ENCODE results near the gene KIF15.
A peak's percentile ranks its signal among the peaks of the same experiment; 100 is the strongest.
"Not testable (repeated sequence)": the region's sequence is repeated elsewhere in the genome, so short reads cannot be mapped to it uniquely, and the experiment has no call there.

KIF15 gene

DNA sequence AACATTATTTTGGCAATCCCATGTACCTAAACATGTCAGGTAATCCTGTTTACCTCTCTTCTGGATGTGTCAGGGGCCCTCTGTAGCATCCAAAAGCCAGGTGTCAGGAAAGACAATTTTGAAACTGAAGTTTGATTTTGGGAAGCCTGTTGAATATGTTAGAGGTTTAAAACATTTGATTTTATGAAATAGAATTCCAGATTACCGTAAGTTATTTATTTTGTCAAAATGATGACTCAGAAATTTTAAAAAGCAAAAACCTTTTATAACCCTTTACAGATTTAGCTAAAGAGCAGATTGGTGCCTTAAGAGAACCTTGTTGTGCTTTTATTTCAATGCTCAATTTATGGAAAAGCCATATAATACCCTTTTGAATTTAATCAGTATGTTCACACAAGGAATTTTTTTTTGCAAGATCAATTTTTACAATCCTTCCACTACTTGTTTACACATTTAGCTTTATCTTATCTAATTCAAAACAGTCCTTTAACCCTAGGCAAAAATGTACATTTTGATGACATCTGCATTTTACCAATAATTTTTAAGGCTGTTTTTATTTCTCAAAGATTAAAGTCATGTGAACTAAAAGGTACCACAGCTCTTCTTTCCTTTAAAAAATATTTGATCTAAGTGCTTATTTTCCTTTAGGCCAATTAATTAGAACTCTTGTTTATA lies 10.0 kb downstream of the KIF15 start:
- Histone ChIP-seq H3K4me1 (ENCODE audit: insufficient read depth, low read length) (no peaks in the 10 kb centered on the region), H3K9me3 (ENCODE audit: insufficient read depth, low read depth, low read length) (peaks cover 55% of the 10 kb centered on the region), H3K9ac (ENCODE audit: low read depth, low read length) (no peak overlapping the region), H3K36me3 (ENCODE audit: insufficient read depth, low read depth, low read length) (peaks cover 83% of the 10 kb centered on the region), H3K27me3 (ENCODE audit: insufficient read depth, low read length) (no peaks in the 10 kb centered on the region), H3K4me3 (ENCODE audit: low read length) (0 out of 2 replicates have a peak overlapping the region, but pooled peaks have one; percentile 11), H3K27ac (ENCODE audit: low read length) (no peak overlapping the region)

DNA sequence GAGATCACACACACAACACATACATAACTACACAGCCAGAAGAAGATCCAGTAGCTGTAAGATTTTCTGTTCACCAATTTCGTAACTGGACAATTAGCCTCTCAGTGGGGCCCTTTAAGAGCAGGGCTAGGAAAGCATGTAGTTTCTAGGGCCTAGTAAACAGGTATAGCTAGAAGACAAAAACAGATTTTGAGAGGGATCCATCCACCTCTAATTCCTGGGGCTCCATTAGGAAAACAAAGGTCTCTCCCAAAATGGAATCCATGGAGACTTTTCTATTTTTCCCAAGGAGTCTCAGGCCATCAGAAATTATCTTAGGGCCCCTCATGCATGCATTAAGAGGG lies 10.5 kb downstream of the KIF15 start:
- Histone ChIP-seq H3K27me3 (ENCODE audit: insufficient read depth, low read length) (no peaks in the 10 kb centered on the region), H3K27ac (ENCODE audit: low read length) (no peak overlapping the region), H3K36me3 (ENCODE audit: insufficient read depth, low read depth, low read length) (peaks cover 86% of the 10 kb centered on the region), H3K4me3 (ENCODE audit: low read length) (0 out of 2 replicates have a peak overlapping the region, but pooled peaks have one; percentile 11), H3K9ac (ENCODE audit: low read depth, low read length) (no peak overlapping the region), H3K9me3 (ENCODE audit: insufficient read depth, low read depth, low read length) (peaks cover 53% of the 10 kb centered on the region), H3K4me1 (ENCODE audit: insufficient read depth, low read length) (no peaks in the 10 kb centered on the region)

GRCh38 chr3:44782891-44783290 lies 21.3 kb downstream of the KIF15 start:
- Histone ChIP-seq H3K27ac (ENCODE audit: low read length) (no peak overlapping the region), H3K9me3 (ENCODE audit: insufficient read depth, low read depth, low read length) (no peaks in the 10 kb centered on the region), H3K4me1 (ENCODE audit: insufficient read depth, low read length) (no peaks in the 10 kb centered on the region), H3K27me3 (ENCODE audit: insufficient read depth, low read length) (no peaks in the 10 kb centered on the region), H3K4me3 (ENCODE audit: low read length) (no peak overlapping the region), H3K36me3 (ENCODE audit: insufficient read depth, low read depth, low read length) (peaks cover 85% of the 10 kb centered on the region), H3K9ac (ENCODE audit: low read depth, low read length) (no peak overlapping the region)

DNA sequence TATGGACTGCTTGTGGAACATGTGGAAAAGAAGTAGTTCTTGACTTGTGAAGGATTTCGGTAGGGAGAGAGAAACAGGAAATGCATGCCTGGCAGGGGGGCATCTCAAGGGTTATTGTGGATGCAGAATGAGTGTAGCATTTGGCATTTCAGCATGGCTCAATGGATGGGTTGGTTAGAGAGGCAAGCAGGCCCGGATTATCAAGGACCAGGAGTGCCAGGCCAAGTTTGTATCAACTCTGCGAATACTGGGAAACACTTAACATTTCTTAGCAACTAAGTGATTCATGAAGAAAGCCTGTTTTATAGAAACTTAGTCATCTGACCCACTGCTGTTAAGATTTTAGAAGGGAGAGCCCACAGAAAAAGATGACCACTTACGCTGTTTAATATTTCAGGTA lies 33.6 kb downstream of the KIF15 start:
- Histone ChIP-seq H3K9ac (ENCODE audit: low read depth, low read length) (no peak overlapping the region), H3K36me3 (ENCODE audit: insufficient read depth, low read depth, low read length) (peaks cover 82% of the 10 kb centered on the region), H3K9me3 (ENCODE audit: insufficient read depth, low read depth, low read length) (no peaks in the 10 kb centered on the region), H3K4me1 (ENCODE audit: insufficient read depth, low read length) (no peaks in the 10 kb centered on the region), H3K4me3 (ENCODE audit: low read length) (no peak overlapping the region), H3K27ac (ENCODE audit: low read length) (no peak overlapping the region), H3K27me3 (ENCODE audit: insufficient read depth, low read length) (no peaks in the 10 kb centered on the region)

GRCh38 chr3:44802011-44802410 lies 40.4 kb downstream of the KIF15 start:
- H3K4me1 ChIP-seq (ENCODE audit: insufficient read depth, low read length): no peaks in the 10 kb centered on the region
- no peak overlapping the region for H3K9ac ChIP-seq (ENCODE audit: low read depth, low read length)
- no peak overlapping the region for H3K4me3 ChIP-seq (ENCODE audit: low read length)
- peaks cover 89% of the 10 kb centered on the region for H3K36me3 ChIP-seq (ENCODE audit: insufficient read depth, low read depth, low read length)
- no peak overlapping the region for H3K27ac ChIP-seq (ENCODE audit: low read length)
- H3K9me3 ChIP-seq (ENCODE audit: insufficient read depth, low read depth, low read length): no peaks in the 10 kb centered on the region
- no peaks in the 10 kb centered on the region for H3K27me3 ChIP-seq (ENCODE audit: insufficient read depth, low read length)

GRCh38 chr3:44803298-44803697 lies 41.7 kb downstream of the KIF15 start:
- H3K4me3 ChIP-seq (ENCODE audit: low read length): no peak overlapping the region
- peaks cover 82% of the 10 kb centered on the region for H3K36me3 ChIP-seq (ENCODE audit: insufficient read depth, low read depth, low read length)
- no peaks in the 10 kb centered on the region for H3K4me1 ChIP-seq (ENCODE audit: insufficient read depth, low read length)
- no peaks in the 10 kb centered on the region for H3K27me3 ChIP-seq (ENCODE audit: insufficient read depth, low read length)
- no peak overlapping the region for H3K9ac ChIP-seq (ENCODE audit: low read depth, low read length)
- no peak overlapping the region for H3K27ac ChIP-seq (ENCODE audit: low read length)
- H3K9me3 ChIP-seq (ENCODE audit: insufficient read depth, low read depth, low read length): no peaks in the 10 kb centered on the region

DNA sequence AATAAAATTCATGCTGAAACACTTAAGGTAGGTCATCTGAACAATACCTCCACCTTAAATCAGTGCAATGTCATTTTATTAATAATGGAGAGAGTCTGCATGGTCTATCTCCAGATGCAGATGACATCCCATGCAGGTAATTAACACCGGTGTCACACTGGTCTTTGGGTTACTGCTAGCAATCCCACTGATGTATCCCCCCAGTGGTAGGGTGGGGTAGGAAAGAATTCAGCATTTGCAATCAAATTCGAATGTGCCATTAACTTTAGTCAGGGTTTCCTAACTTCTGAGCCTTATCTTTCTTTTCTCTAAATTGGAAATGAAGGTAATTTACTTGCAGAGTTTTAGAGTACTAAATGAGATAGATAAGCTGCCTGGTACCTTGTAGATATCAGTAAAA lies 44.4 kb downstream of the KIF15 start:
- Histone ChIP-seq H3K4me3 (ENCODE audit: low read length) (no peak overlapping the region), H3K4me1 (ENCODE audit: insufficient read depth, low read length) (no peaks in the 10 kb centered on the region), H3K27me3 (ENCODE audit: insufficient read depth, low read length) (no peaks in the 10 kb centered on the region), H3K27ac (ENCODE audit: low read length) (no peak overlapping the region), H3K9me3 (ENCODE audit: insufficient read depth, low read depth, low read length) (no peaks in the 10 kb centered on the region), H3K9ac (ENCODE audit: low read depth, low read length) (no peak overlapping the region), H3K36me3 (ENCODE audit: insufficient read depth, low read depth, low read length) (peaks cover 85% of the 10 kb centered on the region)

GRCh38 chr3:44814751-44815150 lies 53.2 kb downstream of the KIF15 start:
- no peak overlapping the region for H3K27ac ChIP-seq (ENCODE audit: low read length)
- no peak overlapping the region for H3K4me3 ChIP-seq (ENCODE audit: low read length)
- no peak overlapping the region for H3K9ac ChIP-seq (ENCODE audit: low read depth, low read length)
- no peaks in the 10 kb centered on the region for H3K27me3 ChIP-seq (ENCODE audit: insufficient read depth, low read length)
- no peaks in the 10 kb centered on the region for H3K4me1 ChIP-seq (ENCODE audit: insufficient read depth, low read length)
- peaks cover 70% of the 10 kb centered on the region for H3K36me3 ChIP-seq (ENCODE audit: insufficient read depth, low read depth, low read length)
- peaks cover 4% of the 10 kb centered on the region; the same call in 1 of the 2 replicates for H3K9me3 ChIP-seq (ENCODE audit: insufficient read depth, low read depth, low read length)

DNA sequence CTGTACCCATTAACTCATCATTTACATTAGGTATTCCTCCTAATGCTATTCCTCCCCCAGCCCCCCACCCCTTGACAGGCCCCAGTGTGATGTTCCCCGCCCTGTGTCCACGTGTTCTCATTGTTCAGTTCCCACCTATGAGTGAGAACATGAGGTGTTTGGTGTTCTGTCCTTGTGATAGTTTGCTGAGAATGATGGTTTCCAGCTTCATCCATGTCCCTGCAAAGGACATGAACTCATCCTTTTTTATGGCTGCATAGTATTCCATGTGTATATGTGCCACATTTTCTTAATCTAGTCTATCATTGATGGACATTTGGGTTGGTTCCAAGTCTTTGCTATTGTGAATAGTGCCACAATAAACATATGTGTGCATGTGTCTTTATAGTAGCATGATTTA lies 54.7 kb downstream of the KIF15 start:
- H3K4me3 ChIP-seq (ENCODE audit: low read length); H3K4me1 ChIP-seq (ENCODE audit: insufficient read depth, low read length); H3K27me3 ChIP-seq (ENCODE audit: insufficient read depth, low read length); H3K9me3 ChIP-seq (ENCODE audit: insufficient read depth, low read depth, low read length); H3K27ac ChIP-seq (ENCODE audit: low read length); H3K9ac ChIP-seq (ENCODE audit: low read depth, low read length): not testable (repeated sequence)
- H3K36me3 ChIP-seq (ENCODE audit: insufficient read depth, low read depth, low read length): peaks cover 55% of the 10 kb centered on the region

DNA sequence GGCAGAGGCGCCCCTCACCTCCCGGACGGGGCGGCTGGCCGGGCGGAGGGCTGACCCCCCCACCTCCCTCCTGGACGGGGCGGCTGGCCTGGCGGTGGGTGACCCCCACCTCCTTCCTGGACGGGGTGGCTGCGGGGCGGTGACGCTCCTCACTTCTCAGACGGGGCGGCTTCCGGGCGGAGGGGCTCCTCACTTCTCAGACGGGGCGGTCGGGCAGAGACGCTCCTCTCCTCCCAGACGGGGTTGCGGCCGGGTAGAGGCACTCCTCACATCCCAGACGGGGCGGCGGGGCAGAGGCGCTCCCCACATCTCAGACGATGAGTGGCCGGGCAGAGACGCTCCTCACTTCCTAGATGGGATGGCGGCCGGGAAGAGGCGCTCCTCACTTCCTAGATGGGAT lies 59.6 kb downstream of the KIF15 start:
- not testable (repeated sequence) for H3K4me1 ChIP-seq (ENCODE audit: insufficient read depth, low read length); H3K27ac ChIP-seq (ENCODE audit: low read length); H3K27me3 ChIP-seq (ENCODE audit: insufficient read depth, low read length); H3K9ac ChIP-seq (ENCODE audit: low read depth, low read length); H3K4me3 ChIP-seq (ENCODE audit: low read length); H3K9me3 ChIP-seq (ENCODE audit: insufficient read depth, low read depth, low read length)
- peaks cover 44% of the 10 kb centered on the region for H3K36me3 ChIP-seq (ENCODE audit: insufficient read depth, low read depth, low read length)

- Histone ChIP-seq H3K9me3 (ENCODE audit: insufficient read depth, low read depth, low read length) (peaks cover 6% of the 10 kb centered on the region; the same call in 1 of the 2 replicates), H3K27me3 (ENCODE audit: insufficient read depth, low read length) (no peaks in the 10 kb centered on the region), H3K4me3 (ENCODE audit: low read length) (no peak overlapping the region), H3K4me1 (ENCODE audit: insufficient read depth, low read length) (no peaks in the 10 kb centered on the region), H3K9ac (ENCODE audit: low read depth, low read length) (no peak overlapping the region), H3K27ac (ENCODE audit: low read length) (no peak overlapping the region), H3K36me3 (ENCODE audit: insufficient read depth, low read depth, low read length) (peaks cover 68% of the 10 kb centered on the region)
Observed at GRCh38 chr3:44825264-44825925, 63.8 kb downstream of the KIF15 start.

GRCh38 chr3:44827196-44827595 lies 65.6 kb downstream of the KIF15 start:
- Histone ChIP-seq H3K9me3 (ENCODE audit: insufficient read depth, low read depth, low read length) (peaks cover 6% of the 10 kb centered on the region; the same call in 1 of the 2 replicates), H3K36me3 (ENCODE audit: insufficient read depth, low read depth, low read length) (peaks cover 86% of the 10 kb centered on the region), H3K4me1 (ENCODE audit: insufficient read depth, low read length) (no peaks in the 10 kb centered on the region), H3K4me3 (ENCODE audit: low read length) (no peak overlapping the region), H3K27me3 (ENCODE audit: insufficient read depth, low read length) (no peaks in the 10 kb centered on the region), H3K9ac (ENCODE audit: low read depth, low read length) (no peak overlapping the region), H3K27ac (ENCODE audit: low read length) (no peak overlapping the region)

Data from iPS-20b (cell line).